ENCODE measurements around the gene LAMA2. TPM values are rescaled to one million over a fixed set of nuclear protein-coding genes. Genes with fewer than 3 reads are reported as not detected.

The LAMA2 gene
- total RNA-seq, 4 donors from 2014 or later, result 154 to 331 (median 241) TPM

- no peak for TF ChIP-seq CTCF (IDR thresholded peaks at IDR 0.05; ENCODE audit: low read depth)
Observed at GRCh38 chr6:128855581-128856085, 27.3 kb upstream of the LAMA2 start.

DNA sequence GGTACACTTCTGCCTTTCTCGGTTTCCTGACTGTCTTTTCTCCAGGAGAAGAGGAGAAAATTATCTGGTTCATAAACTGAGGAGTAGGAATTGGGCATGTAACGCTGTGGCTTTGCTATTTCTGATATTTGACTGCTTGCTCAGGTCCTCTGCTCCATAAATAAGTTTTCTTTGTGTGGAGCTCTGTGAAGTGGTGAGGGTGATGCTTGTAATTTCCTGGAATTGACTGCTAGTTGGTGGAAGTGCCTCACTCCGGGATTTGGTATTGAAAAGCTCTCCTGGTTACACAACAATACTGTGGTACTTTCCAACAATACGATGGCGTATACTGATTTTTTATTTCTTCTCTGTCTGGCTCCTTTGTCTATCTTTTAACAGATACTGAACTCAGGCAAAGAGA lies 25.1 kb upstream of the LAMA2 start:
- no peak for TF ChIP-seq CTCF (IDR thresholded peaks at IDR 0.05; ENCODE audit: low read depth)

- no peak for TF ChIP-seq CTCF (IDR thresholded peaks at IDR 0.05; ENCODE audit: low read depth)
Observed at GRCh38 chr6:128860782-128861181, 22.2 kb upstream of the LAMA2 start.

- no peak for TF ChIP-seq CTCF (IDR thresholded peaks at IDR 0.05; ENCODE audit: low read depth)
Observed at GRCh38 chr6:128863983-128864382, 19.0 kb upstream of the LAMA2 start.

DNA sequence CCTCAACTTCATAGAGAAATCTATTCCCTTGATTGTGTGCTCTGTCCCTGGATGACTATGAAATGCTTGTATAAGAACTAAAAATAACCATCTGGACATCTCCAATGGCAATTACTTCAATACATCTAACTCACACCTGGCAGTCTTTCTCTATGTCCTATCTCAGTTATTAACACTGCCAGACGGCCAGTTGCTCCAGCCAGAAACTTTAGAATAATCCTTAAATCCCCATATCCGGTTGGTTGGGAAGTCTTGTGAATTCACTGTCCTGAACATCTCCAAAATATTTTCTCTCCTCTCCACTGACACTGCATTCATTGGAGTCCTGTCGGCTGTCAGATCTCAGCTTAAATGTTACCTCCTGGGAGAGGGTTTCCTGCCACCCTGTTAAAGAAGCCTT lies 12.2 kb upstream of the LAMA2 start:
- no peak for TF ChIP-seq CTCF (IDR thresholded peaks at IDR 0.05; ENCODE audit: low read depth)

DNA sequence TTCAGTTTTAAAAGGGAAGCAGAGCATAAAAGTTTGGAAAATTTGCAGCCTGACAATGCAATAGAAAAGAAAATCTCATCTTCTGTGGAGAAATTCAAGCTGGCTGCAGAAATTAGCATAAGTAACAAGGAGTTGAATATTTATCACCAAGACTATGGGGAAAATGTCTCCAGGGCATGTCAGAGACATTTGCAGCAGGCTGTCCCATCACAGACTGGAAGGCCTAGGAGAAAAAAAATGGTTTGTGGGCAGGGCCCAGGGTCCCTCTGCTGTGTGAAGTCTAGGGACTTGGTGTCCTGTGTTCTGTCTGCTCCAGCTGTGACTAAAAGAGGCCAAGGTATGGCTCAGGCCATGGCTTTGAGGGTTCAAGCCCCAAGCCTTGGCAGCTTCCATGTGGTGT lies 8.1 kb upstream of the LAMA2 start:
- no peak for TF ChIP-seq CTCF (IDR thresholded peaks at IDR 0.05; ENCODE audit: low read depth)

- no peak for TF ChIP-seq CTCF (IDR thresholded peaks at IDR 0.05; ENCODE audit: low read depth)
Observed at GRCh38 chr6:128882560-128882959, 378 bp upstream of the LAMA2 start.

Measured in subcutaneous adipose tissue (tissue), 4 donors.